GM21717 (cell line): ENCODE data around the gene ZNF577.

Experiments
- ATAC-seq: cut with Tn5 transposase; IDR thresholded peaks from one replicate; pipeline ENCODE4 v1.9.1; 2021; ENCODE audit warnings: mild to moderate bottlenecking, moderate library complexity; ENCODE audit not compliant: unreplicated experiment

ZNF577 gene

DNA sequence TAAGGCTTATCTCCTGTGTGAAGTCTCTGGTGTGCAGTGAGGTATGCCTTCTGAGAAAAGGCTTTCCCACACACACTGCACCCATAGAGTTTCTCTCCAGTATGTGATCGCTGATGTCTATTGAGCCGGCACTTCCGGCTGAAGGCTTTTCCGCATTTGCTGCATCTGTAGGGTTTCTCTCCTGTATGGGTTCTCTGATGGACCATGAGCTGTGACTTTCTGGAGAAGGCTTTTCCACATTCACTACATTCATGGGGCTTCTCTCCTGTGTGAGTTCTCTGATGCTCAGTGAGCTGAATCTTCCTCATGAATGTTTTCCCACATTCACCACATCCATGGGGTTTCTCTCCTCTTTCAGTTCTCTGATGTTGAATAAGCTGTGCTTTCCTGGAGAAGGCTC, 14.7 kb downstream of the ZNF577 start:
- no peak for ATAC-seq

DNA sequence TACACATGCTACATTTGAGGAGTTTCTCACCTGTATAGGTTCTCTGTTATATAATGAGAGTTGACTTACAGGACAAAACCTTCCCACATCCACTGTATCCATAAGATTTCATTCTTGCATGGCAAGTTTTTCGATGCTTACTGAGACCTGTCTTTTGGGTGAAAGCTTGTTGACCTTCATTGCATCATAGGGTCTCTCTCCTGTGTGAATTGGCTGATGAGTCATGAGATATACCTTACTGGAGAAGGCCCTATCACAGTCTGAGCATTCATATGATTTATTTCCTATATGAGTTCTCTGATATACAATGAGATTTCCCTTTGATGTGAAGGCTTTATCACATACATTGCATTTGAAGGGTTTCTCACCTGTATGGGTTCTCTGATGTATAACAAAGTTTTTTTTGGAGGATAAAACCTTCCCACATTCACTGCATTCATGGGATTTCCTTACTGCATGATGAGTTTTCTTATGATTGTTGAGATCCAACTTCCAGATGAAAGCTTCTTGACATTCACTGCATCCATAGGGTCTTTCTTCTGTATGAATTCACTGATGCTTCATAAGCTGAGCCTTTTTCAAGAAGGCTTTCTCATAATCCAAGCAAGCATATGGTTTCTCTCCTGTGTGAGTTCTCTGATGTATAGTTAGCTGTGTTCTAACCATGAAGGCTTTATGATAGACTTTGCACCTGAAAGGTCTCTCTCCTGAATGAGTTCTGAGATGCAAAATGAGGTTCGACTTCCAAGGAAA, 25.7 kb downstream of the ZNF577 start:
- no peak for ATAC-seq

DNA sequence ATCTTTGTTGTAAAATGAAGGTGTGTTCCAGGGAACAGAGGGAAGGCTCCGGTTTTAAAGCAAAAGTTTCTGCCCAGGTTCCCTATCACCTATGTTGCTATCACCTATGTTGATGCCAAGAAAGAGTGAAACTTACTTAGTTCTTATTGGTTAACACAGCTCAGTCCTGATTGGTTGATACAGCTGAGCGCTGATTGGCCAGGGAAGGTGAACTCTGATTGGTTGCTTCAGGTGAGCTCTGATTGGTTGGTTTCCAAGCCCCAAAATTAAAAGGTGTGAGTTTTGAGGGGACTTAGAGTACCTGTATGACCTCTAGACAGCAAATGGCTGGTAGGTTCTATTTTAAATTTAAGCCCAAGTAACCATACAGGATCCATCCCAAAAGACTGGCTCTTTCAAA, 50.6 kb downstream of the ZNF577 start:
- ATAC-seq = no peak

DNA sequence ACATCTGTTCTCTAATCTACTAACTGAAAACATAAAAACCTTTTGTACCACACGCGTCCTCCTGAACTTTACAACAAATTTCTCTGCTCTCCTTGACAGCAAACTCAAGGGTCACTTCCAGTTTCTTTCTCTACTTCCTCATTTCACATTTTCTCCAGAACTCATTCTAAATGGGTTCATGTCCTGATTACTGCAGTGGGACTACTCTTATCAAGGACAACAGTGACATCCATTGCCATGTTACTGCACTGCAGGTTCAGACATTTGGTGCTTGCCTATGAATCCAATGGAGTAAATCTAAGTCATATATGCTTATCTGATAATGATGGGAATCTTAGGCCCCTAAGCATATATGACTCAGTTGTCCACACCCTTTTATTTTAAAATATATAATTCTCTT, 57.5 kb downstream of the ZNF577 start:
- ATAC-seq = no peak

DNA sequence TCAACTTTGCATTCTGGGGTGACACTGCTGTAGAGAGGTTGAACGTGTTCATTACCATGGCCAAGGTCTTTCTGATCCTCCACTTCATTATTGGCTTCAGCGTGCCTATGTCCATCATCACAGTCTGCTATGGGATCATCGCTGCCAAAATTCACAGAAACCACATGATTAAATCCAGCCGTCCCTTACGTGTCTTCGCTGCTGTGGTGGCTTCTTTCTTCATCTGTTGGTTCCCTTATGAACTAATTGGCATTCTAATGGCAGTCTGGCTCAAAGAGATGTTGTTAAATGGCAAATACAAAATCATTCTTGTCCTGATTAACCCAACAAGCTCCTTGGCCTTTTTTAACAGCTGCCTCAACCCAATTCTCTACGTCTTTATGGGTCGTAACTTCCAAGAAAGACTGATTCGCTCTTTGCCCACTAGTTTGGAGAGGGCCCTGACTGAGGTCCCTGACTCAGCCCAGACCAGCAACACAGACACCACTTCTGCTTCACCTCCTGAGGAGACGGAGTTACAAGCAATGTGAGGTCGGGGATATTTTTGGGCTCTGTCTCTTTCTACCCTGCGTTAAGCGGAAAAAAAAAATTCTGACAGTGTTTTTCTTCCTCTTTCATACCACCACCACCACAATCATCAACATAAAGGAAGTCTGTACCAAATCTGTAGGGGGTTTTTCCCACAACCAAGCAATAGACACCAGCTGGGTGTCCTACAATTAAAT, 63.3 kb downstream of the ZNF577 start:
- ATAC-seq = no peak

DNA sequence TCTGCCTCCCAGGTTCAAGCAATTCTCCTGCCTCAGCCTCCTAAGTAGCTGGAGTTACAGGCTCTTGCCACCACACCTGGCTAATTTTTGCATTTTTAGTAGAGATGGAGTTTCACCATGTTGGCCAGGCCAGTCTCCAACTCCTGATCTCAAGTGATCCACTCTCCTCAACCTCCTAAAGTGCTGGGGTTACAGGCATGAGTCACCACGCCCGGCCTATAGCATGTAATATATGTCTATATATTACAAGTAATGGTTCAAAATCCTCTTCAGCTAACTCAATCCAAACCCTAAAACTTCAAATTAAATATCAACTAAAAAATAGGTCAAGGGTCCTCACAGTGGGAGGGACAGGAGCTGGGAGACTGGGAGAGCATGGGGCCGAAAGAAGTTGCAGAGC, 64.8 kb downstream of the ZNF577 start:
- no peak for ATAC-seq

DNA sequence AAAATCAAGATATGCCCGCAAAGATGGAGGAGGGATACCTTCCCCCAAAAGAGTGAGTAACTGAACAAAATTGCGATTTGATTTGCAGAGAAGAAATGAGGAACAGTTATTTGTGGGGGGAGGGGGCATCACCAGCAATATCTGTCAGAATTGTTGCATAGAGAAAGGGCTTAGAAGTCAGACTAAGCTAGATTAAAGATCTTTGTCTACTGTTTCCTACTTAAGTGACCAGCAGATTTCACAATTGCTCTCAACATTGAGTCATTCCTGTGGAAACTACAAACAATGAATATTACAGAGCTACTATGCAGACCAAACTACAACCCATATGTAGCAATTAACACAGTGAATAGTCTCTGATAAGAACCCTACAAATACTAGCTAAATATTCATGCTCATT, 65.4 kb downstream of the ZNF577 start:
- no peak for ATAC-seq

DNA sequence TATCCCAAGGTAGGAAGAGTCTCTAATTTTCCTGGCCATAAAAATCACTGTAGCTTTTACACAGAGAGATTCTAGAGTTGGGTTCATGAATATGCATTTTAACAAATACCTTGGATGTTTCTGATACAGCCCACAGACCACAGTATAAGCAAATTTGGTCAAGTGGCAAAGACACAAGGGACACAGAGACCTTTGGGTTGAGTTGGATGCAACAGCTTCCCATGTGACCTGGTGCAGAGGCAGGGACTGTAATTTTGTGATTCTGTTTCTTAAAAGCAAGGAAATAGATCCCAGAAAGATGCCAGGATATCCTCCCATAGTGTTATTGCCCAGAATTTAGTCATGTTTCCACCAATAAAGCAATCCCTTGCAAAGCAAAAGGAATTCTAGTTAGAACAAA, 65.8 kb downstream of the ZNF577 start:
- no peak for ATAC-seq

DNA sequence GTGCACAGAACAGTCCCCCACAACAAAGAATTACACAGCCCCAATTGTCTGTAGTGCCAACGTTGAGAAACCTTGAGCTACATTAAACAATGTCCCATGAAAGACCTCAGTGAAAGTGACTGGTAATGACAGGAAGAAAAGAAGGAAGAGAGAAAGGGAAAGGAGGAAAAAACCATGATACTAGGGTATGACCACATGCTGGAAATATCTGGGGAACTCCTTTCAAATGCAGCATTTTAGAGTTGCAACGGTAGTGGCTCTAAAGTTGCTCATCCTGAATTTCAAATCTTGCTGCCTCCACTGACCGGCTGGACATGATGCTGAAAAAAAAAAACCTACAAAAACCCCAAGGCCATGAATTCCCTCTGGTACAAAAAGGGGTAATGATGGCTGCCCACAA, 66.3 kb downstream of the ZNF577 start:
- no peak for ATAC-seq
